K562 (cell line): ENCODE results near the gene SFSWAP. TPM values are rescaled to one million over a fixed set of nuclear protein-coding genes. Genes with fewer than 3 reads are reported as not detected.

Source experiments
- ATAC-seq: fragments of 200-7000 bp; cut with Tn5 transposase; 3 replicates; pipeline ENCODE4 v1.9.1; 2020; ENCODE audit warnings: moderate library complexity
- BruUV-seq: library from RNA; stranded (reverse); fragments of 400-500 nt; replicated peaks from 2 replicates; lab custom pipeline; 2021; lab: Mats Ljungman, UMichigan
- CTCF ChIA-PET: fragments of 300-600 bp; formaldehyde crosslinking; extraction: SDS; loops from one replicate; lab custom pipeline; 2021; ENCODE audit warnings: low intra/inter-chr PET ratio; lab: Yijun Ruan, JAX
- POLR2A ChIA-PET: fragments of 300-600, 350-650 bp; sonication (Branson Sonifier 250); formaldehyde crosslinking; extraction: SDS; loops from one replicate; lab custom pipeline; 2021; ENCODE audit warnings: antibody characterized with exemption, inconsistent platforms; lab: Yijun Ruan, JAX
- DNase-seq, 4 experiments: peaks; one replicate each; pipeline versions ENCODE4 v3.0.0 to v3.0.0-alpha.2; 2011 to 2018; ENCODE audit warnings: low spot score in 3 of 4, mixed read lengths in 3 of 4; ENCODE audit errors: extremely low read depth in 1 of 4
- FAIRE-seq: peaks from 2 replicates; lab custom pipeline; 2011; peaks lifted over from hg19 to GRCh38; lab: Jason Lieb, UNC
- H2AFZ ChIP-seq: 2 replicates; pipeline ENCODE4 v1.6.0; 2011; ENCODE audit warnings: low read depth, low read length, control low read depth, inconsistent platforms
- H3K27ac ChIP-seq: fragments of 200-600 bp; 3 replicates; pipeline ENCODE4 v1.8.0; 2011; ENCODE audit warnings: low read depth, mild to moderate bottlenecking, control low read depth, inconsistent platforms, low read length, moderate library complexity, mixed read lengths; ENCODE audit errors: extremely low read depth
- H3K27me3 ChIP-seq, 2 experiments: fragments of 300-600 bp in 1 of 2; 2 replicates in 1 of 2; 3 replicates in 1 of 2; pipeline versions ENCODE4 v1.6.0 to v1.8.0; 2011; ENCODE audit warnings: inconsistent platforms in 2 of 2, low read length in 2 of 2, mild to moderate bottlenecking in 1 of 2, mixed read lengths in 1 of 2, moderate library complexity in 1 of 2; ENCODE audit not compliant: control insufficient read depth in 2 of 2, insufficient read depth in 2 of 2
- H3K36me3 ChIP-seq: fragments of 300-600 bp; 3 replicates; pipeline ENCODE4 v1.8.0; 2011; ENCODE audit warnings: mild to moderate bottlenecking, low read length, inconsistent platforms; ENCODE audit not compliant: control insufficient read depth, insufficient read depth
- H3K4me1 ChIP-seq, 2 experiments: fragments of 200-600 bp in 1 of 2; replicated peaks in 1 of 2; 2 replicates in 1 of 2; 3 replicates in 1 of 2; pipeline versions ENCODE4 v1.5.1 to v1.8.0; 2011; ENCODE audit warnings: inconsistent platforms in 2 of 2, low read length in 2 of 2, mild to moderate bottlenecking in 1 of 2, mixed read lengths in 1 of 2, moderate library complexity in 1 of 2; ENCODE audit not compliant: control insufficient read depth in 2 of 2, insufficient read depth in 2 of 2
- H3K4me2 ChIP-seq: 2 replicates; pipeline ENCODE4 v1.6.1; 2011; ENCODE audit warnings: low read length, control low read depth, inconsistent platforms, mixed read lengths; ENCODE audit not compliant: insufficient read depth
- H3K4me3 ChIP-seq: fragments of 200-600 bp; sonication (generic), shearing (Covaris generic); 2 replicates; pipeline ENCODE4 v1.5.1; 2016; ENCODE audit warnings: control low read depth, inconsistent platforms
- H3K79me2 ChIP-seq: fragments of 200-600 bp; 3 replicates; pipeline ENCODE4 v1.8.0; 2011; ENCODE audit warnings: low read length, inconsistent platforms; ENCODE audit not compliant: control insufficient read depth, insufficient read depth
- H3K9ac ChIP-seq, 2 experiments: 2 replicates each; pipeline versions ENCODE4 v1.6.0 to v1.6.1; 2011; ENCODE audit warnings: low read depth in 2 of 2, low read length in 2 of 2, control low read depth in 1 of 2, inconsistent platforms in 1 of 2, mild to moderate bottlenecking in 1 of 2, mixed read lengths in 1 of 2; ENCODE audit not compliant: insufficient read depth in 1 of 2
- H3K9me1 ChIP-seq: one replicate; pipeline ENCODE4 v1.6.0; 2011; ENCODE audit warnings: inconsistent platforms, mild to moderate bottlenecking, low read length, moderate library complexity; ENCODE audit not compliant: control insufficient read depth, insufficient read depth
- H3K9me3 ChIP-seq: replicated peaks from 2 replicates; pipeline ENCODE4 v1.5.1; 2011; ENCODE audit warnings: low read depth, low read length, inconsistent platforms; ENCODE audit not compliant: control insufficient read depth, insufficient read depth
- H4K20me1 ChIP-seq: replicated peaks from 2 replicates; pipeline ENCODE4 v1.6.1; 2011; ENCODE audit warnings: low read length, inconsistent platforms, mixed read lengths; ENCODE audit not compliant: control insufficient read depth, insufficient read depth
- ESRRA ChIP-seq: fragments of 450-650 bp; IDR thresholded peaks from 2 replicates; pipeline ENCODE4 v1.6.1; 2014; ENCODE audit warnings: low read depth, mild to moderate bottlenecking, moderate library complexity, borderline replicate concordance
- ETV5 ChIP-seq: sonication (generic); formaldehyde crosslinking; IDR thresholded peaks from 2 replicates; pipeline ENCODE4 v1.4.0; 2020; ENCODE audit warnings: low read depth, mild to moderate bottlenecking, missing genetic modification reagents
- RAD51 ChIP-seq: fragments of 450-650 bp; IDR thresholded peaks from 2 replicates; pipeline ENCODE4 v1.7.1; 2016; ENCODE audit warnings: low read depth, mild to moderate bottlenecking, borderline replicate concordance
- RBBP5 ChIP-seq: fragments of 200-600 bp; sonication (generic); IDR thresholded peaks from 2 replicates; pipeline ENCODE4 v1.6.1; 2012; ENCODE audit warnings: borderline replicate concordance, mild to moderate bottlenecking, low read length, control low read depth, inconsistent platforms; ENCODE audit not compliant: insufficient read depth, poor library complexity, severe bottlenecking
- RBM22 ChIP-seq: fragments of 200-400 bp; formaldehyde crosslinking; IDR thresholded peaks from 2 replicates; pipeline ENCODE4 v1.6.1; 2018; ENCODE audit warnings: low read length, low read depth; ENCODE audit not compliant: poor library complexity, severe bottlenecking
- USF2 ChIP-seq: sonication (generic); formaldehyde crosslinking; IDR thresholded peaks from 2 replicates; pipeline ENCODE4 v1.5.0; 2020; ENCODE audit warnings: missing genetic modification reagents
- XRCC3 ChIP-seq: fragments of 450-650 bp; IDR thresholded peaks from 2 replicates; pipeline ENCODE4 v1.6.1; 2017; ENCODE audit warnings: mild to moderate bottlenecking, moderate library complexity
- ZBTB7A ChIP-seq: IDR thresholded peaks from 2 replicates; pipeline ENCODE4 v1.6.1; 2011; ENCODE audit warnings: low read depth, mild to moderate bottlenecking, low read length, moderate library complexity, borderline replicate concordance; ENCODE audit not compliant: control insufficient read depth
- ZFP1 ChIP-seq: fragments of 450-650 bp; formaldehyde crosslinking; IDR thresholded peaks from 2 replicates; pipeline ENCODE4 v1.4.0; 2020; ENCODE audit warnings: mild to moderate bottlenecking, mixed read lengths
- ZFP91 ChIP-seq: sonication (generic); formaldehyde crosslinking; IDR thresholded peaks from 2 replicates; pipeline ENCODE4 v1.8.0; 2022; ENCODE audit warnings: mild to moderate bottlenecking, missing genetic modification reagents
- WGBS: fragments of 100-300 bp; shearing (Covaris generic); methylation state at CpG from one replicate; pipeline ENCODE4 v1.1.6; 2016; ENCODE audit warnings: low coverage, mixed read lengths; ENCODE audit not compliant: insufficient coverage; ENCODE audit errors: missing lambda C conversion rate; 5-methylcytosine and 5-hydroxymethylcytosine counted together
- in situ Hi-C: fragments of 300-500 bp; cut with MboI; formaldehyde crosslinking; loops from 4 replicates; pipeline ENCODE4 v1.15.0; 2018; ENCODE audit warnings: inconsistent platforms, mixed read lengths
- intact Hi-C: fragments of 100-400 bp; cut with micrococcal nuclease; formaldehyde crosslinking; loops from 2 replicates; pipeline ENCODE4 v1.14.2; 2022
- polyA plus RNA-seq, 8 experiments: library from polyadenylated mRNA; depleted of rRNA in 4 of 8; stranded (reverse) in 5 of 8; unstranded in 3 of 8; fragments of >200 nt; fragmentation: Nextera tagmentation in 2 of 8; fragmentation: Illumina TruSeq in 1 of 8; extraction: Ambion mirVana in 2 of 8; extraction: Trizol in 1 of 8; gene quantifications; 2 replicates each; pipeline versions ENCODE4 v1.2.1 to v1.2.3, GENCODE V29; 2011 to 2014; ENCODE audit warnings: inconsistent platforms in 1 of 8, missing spikeins in 1 of 8
- total RNA-seq, 7 experiments: library from RNA; depleted of rRNA in 6 of 7; stranded (reverse); fragments of >200 nt in 6 of 7; fragmentation: Illumina TruSeq in 2 of 7; extraction: Trizol in 2 of 7; gene quantifications; 2 replicates each; pipeline versions ENCODE4 v1.2.1 to v1.2.3, GENCODE V29; 2011 to 2021; ENCODE audit warnings: low replicate concordance in 1 of 7

Gene SFSWAP
- total and polyA plus RNA-seq, 9 of the 15 experiments (the other 6 are each of a cell fraction or from before 2014, with no cell fraction given), result 2.4 to 60.4 (median 32.6) TPM

DNA sequence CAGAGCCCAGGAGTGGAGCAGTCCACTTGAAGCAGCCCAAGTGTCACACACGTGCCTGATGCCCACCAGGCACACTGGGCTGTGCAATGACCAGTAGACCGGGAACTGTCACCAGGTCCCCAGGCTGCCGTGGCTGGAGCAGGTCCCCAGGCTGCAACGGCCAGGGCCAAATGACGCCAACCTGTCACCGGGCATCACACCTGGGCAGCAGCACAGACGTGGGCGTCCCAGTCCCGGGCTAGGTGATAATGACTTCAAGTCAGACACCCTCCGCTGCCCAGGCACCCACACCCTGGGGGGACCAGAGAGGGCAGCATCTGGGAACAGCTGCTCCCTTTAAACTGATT is 86.7 kb downstream of the SFSWAP start:
- Histone ChIP-seq H2AFZ (no peak overlapping the region), H3K79me2 (no peaks in the 10 kb centered on the region), H3K4me2 (no peak overlapping the region), H4K20me1 (0 out of 2 replicates have a peak, but pooled peaks cover under 1% of the 10 kb centered on the region), H3K27me3 (no peaks in the 10 kb centered on the region), H3K4me3 (no peak overlapping the region), H3K9me3 (no peaks in the 10 kb centered on the region), H3K36me3 (peaks cover 86% of the 10 kb centered on the region), H3K27ac (no peak overlapping the region), H3K4me1 (peaks cover 0 to 4% of the 10 kb centered on the region in 2 experiments; a peak in 1 of 5 replicates), H3K9ac (no peak overlapping the region), H3K9me1 (peaks cover 4% of the 10 kb centered on the region)
- no TSS peak for BruUV-seq
- WGBS, result 98% methylated on average over 8 of the region's 10 CpGs
- FAIRE-seq (no peak), DNase-seq (no peak), ATAC-seq (no peak)
- TF ChIP-seq RBM22 (peak; percentile 32), RBBP5 (no peak), USF2 (CRISPR knock-in tag) (no peak)
- in situ Hi-C loops (no loop called here), intact Hi-C loops (no loop called here)
- CTCF ChIA-PET, result no interaction called here
- POLR2A ChIA-PET, result no interaction called here

DNA sequence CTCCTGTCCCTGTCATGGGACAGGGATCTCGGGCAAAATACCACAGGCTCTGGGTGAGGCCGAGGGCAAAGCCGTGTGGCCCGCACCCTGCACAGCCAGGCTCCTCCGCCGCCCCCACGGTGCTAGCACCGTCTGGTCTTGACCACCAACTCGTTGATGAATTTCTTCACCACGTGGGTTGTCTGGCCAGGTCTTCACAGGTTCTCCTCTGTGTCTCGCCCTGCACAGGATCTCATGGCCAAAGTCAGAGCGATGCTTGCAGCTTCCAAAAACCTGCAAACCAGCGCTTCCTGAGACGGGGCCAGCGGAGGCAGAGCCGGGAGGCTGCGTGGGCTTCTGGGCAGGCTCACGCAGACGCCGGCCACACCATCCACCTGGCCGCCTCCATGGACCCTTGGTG is 88.3 kb downstream of the SFSWAP start:
- no peaks in the 10 kb centered on the region for H3K79me2 ChIP-seq
- H3K9me3 ChIP-seq, result no peaks in the 10 kb centered on the region
- 90% methylated on average over 18 of the region's 21 CpGs for WGBS
- H3K9me1 ChIP-seq, result peaks cover 4% of the 10 kb centered on the region
- no peaks in the 10 kb centered on the region for H4K20me1 ChIP-seq
- H3K4me2 ChIP-seq, result no peak overlapping the region
- no peak overlapping the region for H3K27ac ChIP-seq
- BruUV-seq, result no TSS peak
- H3K36me3 ChIP-seq, result peaks cover 73% of the 10 kb centered on the region
- H3K9ac ChIP-seq, result no peak overlapping the region
- H3K27me3 ChIP-seq, result no peaks in the 10 kb centered on the region
- POLR2A ChIA-PET, result interaction anchor here (0.6 kb wide), 1 partner anchor 17 kb away, joined by 3 read pairs; no protein-coding TSS in a partner anchor
- CTCF ChIA-PET, result no interaction called here
- ATAC-seq (no peak), FAIRE-seq (no peak), DNase-seq (no peak)
- intact Hi-C loops, result no loop called here
- peaks cover 3 to 7% of the 10 kb centered on the region in 2 experiments; a peak in 4 of 5 replicates for H3K4me1 ChIP-seq
- no peak overlapping the region for H3K4me3 ChIP-seq
- TF ChIP-seq ESRRA, result no peak
- TF ChIP-seq ZFP91, result no peak
- no peak for TF ChIP-seq ZFP1 (CRISPR knock-in tag)
- no peak for TF ChIP-seq RAD51
- no peak for TF ChIP-seq RBM22
- TF ChIP-seq XRCC3, result no peak
- no peak for TF ChIP-seq ETV5
- no peak for TF ChIP-seq ZBTB7A
- H2AFZ ChIP-seq, result no peak overlapping the region
- in situ Hi-C loops, result no loop called here
